Adipose tissue (tissue), 3 donors: Measurements from ENCODE around the gene BSN. TPM values are rescaled to one million over a fixed set of nuclear protein-coding genes. Genes with fewer than 3 reads are reported as not detected.

Experiments
- H3K27ac ChIP-seq: one replicate; pipeline ENCODE4 v1.5.1; 2013; ENCODE audit warnings: low read depth, low read length
- WGBS, 3 donors: extraction: QIAGEN DNeasy Blood & Tissue Kit; methylation state at CpG; one replicate each; pipeline ENCODE4 v1.1.7; 2013; 5-methylcytosine and 5-hydroxymethylcytosine counted together
- polyA plus RNA-seq, 3 donors: library from polyadenylated mRNA; stranded (reverse); fragments of 200-250 nt; gene quantifications; one replicate each; pipeline ENCODE4 v1.2.3, GENCODE V29; 2013
- donor health status: healthy with polysubstance abuse.
- donor health status: Bipolar disorder and iron deficiency.
- donor health status: healthy.

BSN gene
- polyA plus RNA-seq, 3 donors = 0.06 to 0.49 (median 0.11) TPM

GRCh38 chr3:49618412-49618811, 64.1 kb downstream of the BSN start:
- WGBS, 3 donors = 49 to 73% (median 60%) methylated on average over 4 of the region's 4 CpGs

GRCh38 chr3:49619649-49620048, 65.4 kb downstream of the BSN start:
- WGBS, 3 donors = 85 to 90% (median 86%) methylated on average over 5 of the region's 5 CpGs

More at GRCh38 chr3:49618412-49618811, 64.1 kb downstream of the BSN start:
- no peak overlapping the region for H3K27ac ChIP-seq

GRCh38 chr3:49620728-49621127, 66.5 kb downstream of the BSN start:
- H3K27ac ChIP-seq = no peak overlapping the region
- WGBS, 3 donors = 87 to 95% (median 87%) methylated on average over 8 of the region's 8 CpGs

More at GRCh38 chr3:49619649-49620048, 65.4 kb downstream of the BSN start:
- H3K27ac ChIP-seq = no peak overlapping the region

- no peak overlapping the region for H3K27ac ChIP-seq
- 91 to 93% (median 92%) methylated on average over 1 of the region's 1 CpG for WGBS, 3 donors
Measured at GRCh38 chr3:49623071-49623470, 68.8 kb downstream of the BSN start.

- WGBS, 3 donors = 84 to 97% (median 95%) methylated on average over 13 of the region's 13 CpGs
- H3K27ac ChIP-seq = no peak overlapping the region
Measured at GRCh38 chr3:49625071-49625470, 70.8 kb downstream of the BSN start.

- WGBS, 3 donors = 45 to 54% (median 47%) methylated on average over 8 of the region's 8 CpGs
- H3K27ac ChIP-seq = no peak overlapping the region
Measured at GRCh38 chr3:49626101-49626581, 71.9 kb downstream of the BSN start.

GRCh38 chr3:49626796-49627195, 72.5 kb downstream of the BSN start:
- no peak overlapping the region for H3K27ac ChIP-seq
- 86 to 93% (median 88%) methylated on average over 1 of the region's 1 CpG for WGBS, 3 donors

- 90 to 93% (median 92%) methylated on average over 5 of the region's 5 CpGs for WGBS, 3 donors
- H3K27ac ChIP-seq = no peak overlapping the region
Measured at GRCh38 chr3:49627634-49628033, 73.4 kb downstream of the BSN start.

GRCh38 chr3:49628249-49628648, 74.0 kb downstream of the BSN start:
- H3K27ac ChIP-seq = no peak overlapping the region
- 94 to 97% (median 97%) methylated on average over 2 of the region's 2 CpGs for WGBS, 3 donors

- no peak overlapping the region for H3K27ac ChIP-seq
- WGBS, 3 donors = 83 to 97% (median 93%) methylated on average over 4 of the region's 4 CpGs
Measured at GRCh38 chr3:49629451-49629850, 75.2 kb downstream of the BSN start.

- 77 to 90% (median 89%) methylated on average over 6 of the region's 6 CpGs for whole genome bisulfite sequencing, 3 donors
Measured at GRCh38 chr3:49629866-49630265, 75.6 kb downstream of the BSN start.

GRCh38 chr3:49630784-49631183, 76.5 kb downstream of the BSN start:
- WGBS, 3 donors = 80 to 91% (median 88%) methylated on average over 1 of the region's 1 CpG
- H3K27ac ChIP-seq = no peak overlapping the region

More at GRCh38 chr3:49629866-49630265, 75.6 kb downstream of the BSN start:
- no peak overlapping the region for H3K27ac ChIP-seq

- WGBS, 3 donors = 74 to 84% (median 82%) methylated on average over 3 of the region's 3 CpGs
- no peak overlapping the region for H3K27ac ChIP-seq
Measured at GRCh38 chr3:49634736-49635135, 80.5 kb downstream of the BSN start.

GRCh38 chr3:49636883-49637609, 82.8 kb downstream of the BSN start:
- WGBS, 3 donors = 49 to 63% (median 49%) methylated on average over 7 of the region's 7 CpGs
- H3K27ac ChIP-seq = no peak overlapping the region

GRCh38 chr3:49638445-49638844, 84.2 kb downstream of the BSN start:
- WGBS, 3 donors = 62 to 74% (median 62%) methylated on average over 8 of the region's 8 CpGs
- H3K27ac ChIP-seq = no peak overlapping the region

- WGBS, 3 donors = 75 to 88% (median 84%) methylated on average over 2 of the region's 2 CpGs
- no peak overlapping the region for H3K27ac ChIP-seq
Measured at GRCh38 chr3:49639551-49639950, 85.3 kb downstream of the BSN start.

GRCh38 chr3:49641292-49641691, 87.0 kb downstream of the BSN start:
- WGBS, 3 donors = 61 to 68% (median 64%) methylated on average over 7 of the region's 7 CpGs
- H3K27ac ChIP-seq = no peak overlapping the region

GRCh38 chr3:49641921-49642707, 87.8 kb downstream of the BSN start:
- no peak overlapping the region for H3K27ac ChIP-seq
- WGBS, 3 donors = 90 to 97% (median 94%) methylated on average over 13 to 14 of the region's 14 CpGs

GRCh38 chr3:49642708-49643145, 88.5 kb downstream of the BSN start:
- no peak overlapping the region for H3K27ac ChIP-seq
- WGBS, 3 donors = 88 to 94% (median 94%) methylated on average over 9 of the region's 9 CpGs
